Measurements from ENCODE around the gene WDTC1. TPM values are rescaled to one million over a fixed set of nuclear protein-coding genes. Genes with fewer than 3 reads are reported as not detected.
A peak's percentile ranks its signal among the peaks of the same experiment; 100 is the strongest.

Gene WDTC1
- total and polyA plus RNA-seq, 9 donors: 20.2 to 43.9 (median 29.2) TPM

DNA sequence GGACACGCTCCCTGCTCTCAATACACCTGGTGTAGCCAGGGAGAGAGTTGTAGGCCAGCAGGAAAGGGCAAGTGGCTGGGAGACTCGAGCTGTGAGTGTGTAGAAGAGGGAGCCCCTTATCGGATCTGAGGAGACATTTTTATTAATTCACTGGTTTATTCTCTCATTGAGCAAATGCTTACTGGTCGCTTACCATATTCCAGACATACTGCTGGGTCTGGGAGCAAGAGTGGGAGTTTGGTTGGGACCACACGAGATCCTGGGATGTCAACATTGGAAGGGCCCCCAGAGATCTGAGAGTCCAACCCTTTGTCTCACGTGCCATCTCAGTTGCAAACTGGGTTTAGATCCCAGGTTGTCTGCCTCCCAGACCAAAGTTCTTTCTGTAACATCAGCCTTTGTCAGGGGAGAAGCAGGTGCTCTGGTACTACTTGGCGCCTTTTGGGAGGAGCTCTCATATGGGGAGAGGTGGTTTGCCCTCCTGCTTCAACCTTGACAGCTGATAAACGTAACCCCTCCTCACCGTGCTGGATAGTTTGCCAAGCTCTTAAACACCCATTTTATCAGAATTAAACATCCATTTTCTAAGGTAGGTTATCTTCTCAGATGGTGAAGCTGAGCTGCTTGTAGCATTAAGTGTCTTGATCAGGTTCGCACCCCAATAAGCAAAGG, 88.3 kb downstream of the WDTC1 start:
- intact Hi-C loops (cut with DNase I): loop anchor here in 2 of 4 donors (2.0 to 5.0 kb wide), 2 partner anchors 28 to 35 kb away; no protein-coding TSS in a partner anchor
- WGBS, 3 donors: 9 to 12% (median 10%) methylated on average over 10 of the region's 10 CpGs
- no peaks in the 10 kb centered on the region for H3K27me3 ChIP-seq
- no peaks in the 10 kb centered on the region for H3K36me3 ChIP-seq
- no peak for DNase-seq
- H3K27ac ChIP-seq: peak overlapping the region in 1 of 2 donors; percentile 56
- H3K4me3 ChIP-seq: peak overlapping the region; percentile 92
- TF ChIP-seq, protein P1, sequence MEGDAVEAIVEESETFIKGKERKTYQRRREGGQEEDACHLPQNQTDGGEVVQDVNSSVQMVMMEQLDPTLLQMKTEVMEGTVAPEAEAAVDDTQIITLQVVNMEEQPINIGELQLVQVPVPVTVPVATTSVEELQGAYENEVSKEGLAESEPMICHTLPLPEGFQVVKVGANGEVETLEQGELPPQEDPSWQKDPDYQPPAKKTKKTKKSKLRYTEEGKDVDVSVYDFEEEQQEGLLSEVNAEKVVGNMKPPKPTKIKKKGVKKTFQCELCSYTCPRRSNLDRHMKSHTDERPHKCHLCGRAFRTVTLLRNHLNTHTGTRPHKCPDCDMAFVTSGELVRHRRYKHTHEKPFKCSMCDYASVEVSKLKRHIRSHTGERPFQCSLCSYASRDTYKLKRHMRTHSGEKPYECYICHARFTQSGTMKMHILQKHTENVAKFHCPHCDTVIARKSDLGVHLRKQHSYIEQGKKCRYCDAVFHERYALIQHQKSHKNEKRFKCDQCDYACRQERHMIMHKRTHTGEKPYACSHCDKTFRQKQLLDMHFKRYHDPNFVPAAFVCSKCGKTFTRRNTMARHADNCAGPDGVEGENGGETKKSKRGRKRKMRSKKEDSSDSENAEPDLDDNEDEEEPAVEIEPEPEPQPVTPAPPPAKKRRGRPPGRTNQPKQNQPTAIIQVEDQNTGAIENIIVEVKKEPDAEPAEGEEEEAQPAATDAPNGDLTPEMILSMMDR (IDR thresholded peaks at IDR 0.05): no peak
- TF ChIP-seq EP300 (IDR thresholded peaks at IDR 0.05) (no peak), POLR2A (IDR thresholded peaks at IDR 0.05) (no peak)
- H3K4me1 ChIP-seq (ENCODE audit: insufficient read depth): peaks cover 9% of the 10 kb centered on the region
- no peaks in the 10 kb centered on the region for H3K9me3 ChIP-seq

GRCh38 chr1:27325286-27325685, 90.9 kb downstream of the WDTC1 start:
- TF ChIP-seq EP300 (IDR thresholded peaks at IDR 0.05) (no peak), POLR2A (IDR thresholded peaks at IDR 0.05) (no peak)
- TF ChIP-seq, protein P1 (IDR thresholded peaks at IDR 0.05): no peak
- H3K9me3 ChIP-seq: no peaks in the 10 kb centered on the region
- H3K4me3 ChIP-seq: no peak overlapping the region
- H3K27ac ChIP-seq: no peak overlapping the region
- 87 to 92% (median 90%) methylated on average over 15 of the region's 15 CpGs for WGBS, 3 donors
- peaks cover 11% of the 10 kb centered on the region for H3K4me1 ChIP-seq (ENCODE audit: insufficient read depth)
- intact Hi-C loops (cut with DNase I): no loop called here
- H3K36me3 ChIP-seq: no peaks in the 10 kb centered on the region
- no peak for DNase-seq
- H3K27me3 ChIP-seq: no peaks in the 10 kb centered on the region

DNA sequence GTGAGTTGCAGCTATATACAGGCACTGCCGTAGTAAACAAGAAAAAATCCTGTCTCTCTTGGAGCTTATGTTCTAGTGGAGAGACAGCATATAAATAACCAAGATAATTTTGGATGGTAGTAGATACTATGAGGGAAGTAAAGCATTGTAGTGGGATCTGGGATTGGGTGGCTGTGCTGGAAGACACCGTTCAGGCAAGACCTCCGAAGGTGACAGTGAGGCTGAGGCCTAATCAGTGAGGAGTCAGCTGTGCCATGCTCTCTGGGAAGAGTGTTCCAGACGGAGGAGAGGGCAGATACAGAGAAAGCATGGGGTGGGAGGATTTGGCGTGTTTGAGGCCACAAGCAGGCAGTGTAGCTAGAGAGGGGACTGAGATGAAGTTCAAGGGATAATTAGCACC, 93.5 kb downstream of the WDTC1 start:
- no peak for DNase-seq
- WGBS, 3 donors: 80 to 84% (median 82%) methylated on average over 5 of the region's 5 CpGs
- Histone ChIP-seq H3K36me3 (no peaks in the 10 kb centered on the region), H3K9me3 (no peaks in the 10 kb centered on the region), H3K4me3 (no peak overlapping the region), H3K4me1 (ENCODE audit: insufficient read depth) (peaks cover 8% of the 10 kb centered on the region), H3K27ac (no peak overlapping the region), H3K27me3 (no peaks in the 10 kb centered on the region)
- intact Hi-C loops (cut with DNase I): no loop called here
- TF ChIP-seq POLR2A (IDR thresholded peaks at IDR 0.05): no peak
- TF ChIP-seq, protein P1 (IDR thresholded peaks at IDR 0.05): no peak
- TF ChIP-seq EP300 (IDR thresholded peaks at IDR 0.05): no peak

- H3K27me3 ChIP-seq: no peaks in the 10 kb centered on the region
- WGBS, 3 donors: 66 to 74% (median 73%) methylated on average over 8 of the region's 8 CpGs
- H3K36me3 ChIP-seq: no peaks in the 10 kb centered on the region
- no peak overlapping the region for H3K27ac ChIP-seq
- no peaks in the 10 kb centered on the region for H3K9me3 ChIP-seq
- intact Hi-C loops (cut with DNase I): no loop called here
- no peak for TF ChIP-seq EP300 (IDR thresholded peaks at IDR 0.05)
- TF ChIP-seq, protein P1 (IDR thresholded peaks at IDR 0.05): no peak
- no peak for TF ChIP-seq POLR2A (IDR thresholded peaks at IDR 0.05)
- no peak for DNase-seq
- peaks cover 3% of the 10 kb centered on the region for H3K4me1 ChIP-seq (ENCODE audit: insufficient read depth)
- no peak overlapping the region for H3K4me3 ChIP-seq
Measured at GRCh38 chr1:27330786-27331185, 96.4 kb downstream of the WDTC1 start.

Measured in ovary (tissue), 9 donors.